Cardiac muscle cell (in vitro differentiated cells and primary cell): ENCODE measurements around the gene CPB2. TPM values are rescaled to one million over a fixed set of nuclear protein-coding genes. Genes with fewer than 3 reads are reported as not detected.

Experiments
- DNase-seq, 2 donors: peaks; one replicate each; pipeline versions ENCODE4 v3.0.0 to v3.0.0-alpha.2; 2010 to 2017; ENCODE audit warnings: low read depth in 1 of 2, low spot score in 1 of 2
- H3K27ac ChIP-seq: fragments of 200-600 bp; sonication (generic); 2 replicates; pipeline ENCODE4 v1.5.1; 2016
- H3K27me3 ChIP-seq: fragments of 200-600 bp; sonication (generic); 2 replicates; pipeline ENCODE4 v1.6.0; 2016; ENCODE audit warnings: control low read depth
- H3K36me3 ChIP-seq: fragments of 200-600 bp; sonication (generic); 2 replicates; pipeline ENCODE4 v1.5.1; 2016; ENCODE audit warnings: control low read depth
- H3K4me1 ChIP-seq: fragments of 200-600 bp; sonication (generic); 2 replicates; pipeline ENCODE4 v1.8.1; 2017; ENCODE audit warnings: low read depth, mild to moderate bottlenecking, mixed run types
- H3K4me3 ChIP-seq: fragments of 200-600 bp; sonication (generic); 2 replicates; pipeline ENCODE4 v1.5.1; 2016; ENCODE audit warnings: mild to moderate bottlenecking
- H3K9me3 ChIP-seq: fragments of 200-600 bp; sonication (generic); 2 replicates; pipeline ENCODE4 v1.5.1; 2017; ENCODE audit warnings: low read depth, mild to moderate bottlenecking, control low read depth
- polyA plus RNA-seq: library from polyadenylated mRNA; unstranded; fragments of >200 nt; fragmentation: Nextera tagmentation; extraction: Ambion mirVana; gene quantifications from 2 replicates; pipeline ENCODE4 v1.2.1, GENCODE V29; 2016
- total RNA-seq: library from RNA; depleted of rRNA; stranded (reverse); fragments of >200 nt; gene quantifications from 2 replicates; pipeline ENCODE4 v1.2.3, GENCODE V29; 2016
- TF ChIP-seq, protein P1 (sequence below): IDR thresholded peaks from 2 replicates; pipeline ENCODE4 v1.5.1; 2012; ENCODE audit warnings: low read depth, mild to moderate bottlenecking, low read length

CPB2 gene
- total and polyA plus RNA-seq, 2 experiments from 2014 or later = not detected

DNA sequence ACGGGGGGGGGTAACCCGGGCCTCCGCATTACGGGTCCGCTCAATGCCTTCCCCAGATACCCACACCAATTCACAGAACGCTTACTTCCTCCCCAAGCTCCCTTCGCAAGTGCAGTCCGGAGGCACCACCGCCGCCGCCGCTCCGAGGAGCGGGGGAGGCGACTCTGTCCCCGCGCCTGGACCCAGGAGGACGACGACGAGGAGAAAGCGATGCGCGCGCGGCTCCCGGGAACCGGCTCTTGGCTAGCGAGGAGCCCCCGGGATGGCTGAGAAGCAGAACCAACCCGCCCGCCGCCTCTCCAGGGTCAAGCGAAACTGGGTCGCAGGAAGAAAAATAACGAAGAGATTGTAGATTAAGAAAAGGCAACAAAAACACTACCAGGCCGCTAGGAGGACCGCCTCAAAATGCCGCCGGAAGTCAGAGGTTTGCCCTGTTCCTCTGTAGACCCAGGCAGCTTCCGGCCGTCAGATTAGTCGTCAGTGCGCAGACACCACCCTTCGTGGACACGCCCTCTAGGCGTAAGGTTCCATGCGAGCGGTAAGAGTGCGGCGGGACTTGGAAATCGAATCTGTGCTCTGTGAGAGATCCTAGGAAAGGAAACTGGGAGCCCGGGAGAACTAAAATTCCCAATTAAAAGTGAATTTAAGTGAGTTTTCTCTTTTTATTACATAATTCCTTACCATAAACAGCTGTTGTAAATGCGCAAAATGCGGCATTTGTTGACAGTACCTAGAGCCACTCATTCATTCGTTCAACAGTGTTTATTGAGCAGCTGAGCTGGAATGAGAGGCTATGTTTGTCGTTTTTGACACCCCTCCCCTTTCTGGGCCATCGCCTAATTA lies 52.3 kb downstream of the CPB2 start, which contains the start of gene ZC3H13:
ZC3H13 (minus strand) TSS at position 428 of the 843 bp plus-strand sequence. CDS start 7,239 bp downstream, outside the sequence.
- no peaks in the 10 kb centered on the region for H3K9me3 ChIP-seq
- H3K27ac ChIP-seq = peak within 1 kb of the TSS; percentile 91
- H3K4me1 ChIP-seq = peaks cover 19% of the 10 kb centered on the region
- no peaks in the 10 kb centered on the region for H3K36me3 ChIP-seq
- H3K4me3 ChIP-seq = peak within 1 kb of the TSS; percentile 91
- DNase-seq = peak; percentile 96 to 97
- H3K27me3 ChIP-seq = no peaks in the 10 kb centered on the region
- TF ChIP-seq, protein P1, sequence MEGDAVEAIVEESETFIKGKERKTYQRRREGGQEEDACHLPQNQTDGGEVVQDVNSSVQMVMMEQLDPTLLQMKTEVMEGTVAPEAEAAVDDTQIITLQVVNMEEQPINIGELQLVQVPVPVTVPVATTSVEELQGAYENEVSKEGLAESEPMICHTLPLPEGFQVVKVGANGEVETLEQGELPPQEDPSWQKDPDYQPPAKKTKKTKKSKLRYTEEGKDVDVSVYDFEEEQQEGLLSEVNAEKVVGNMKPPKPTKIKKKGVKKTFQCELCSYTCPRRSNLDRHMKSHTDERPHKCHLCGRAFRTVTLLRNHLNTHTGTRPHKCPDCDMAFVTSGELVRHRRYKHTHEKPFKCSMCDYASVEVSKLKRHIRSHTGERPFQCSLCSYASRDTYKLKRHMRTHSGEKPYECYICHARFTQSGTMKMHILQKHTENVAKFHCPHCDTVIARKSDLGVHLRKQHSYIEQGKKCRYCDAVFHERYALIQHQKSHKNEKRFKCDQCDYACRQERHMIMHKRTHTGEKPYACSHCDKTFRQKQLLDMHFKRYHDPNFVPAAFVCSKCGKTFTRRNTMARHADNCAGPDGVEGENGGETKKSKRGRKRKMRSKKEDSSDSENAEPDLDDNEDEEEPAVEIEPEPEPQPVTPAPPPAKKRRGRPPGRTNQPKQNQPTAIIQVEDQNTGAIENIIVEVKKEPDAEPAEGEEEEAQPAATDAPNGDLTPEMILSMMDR = peak; percentile 33

DNA sequence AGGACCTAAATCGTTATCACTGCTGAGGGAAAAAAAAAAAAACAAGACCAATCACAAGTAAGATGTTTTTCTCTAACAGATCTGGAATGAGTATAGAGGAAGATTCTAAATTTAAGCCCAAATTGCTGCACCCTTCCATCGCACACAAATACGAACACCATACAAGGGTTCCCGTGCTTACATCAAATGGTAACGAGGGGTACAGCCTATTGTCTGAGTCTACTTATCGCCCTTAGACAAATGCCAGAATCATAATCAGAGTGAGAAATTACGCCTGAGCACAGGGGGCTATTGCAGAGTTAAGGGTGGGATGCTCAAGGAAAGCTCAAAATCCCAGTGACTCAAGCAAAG lies 52.9 kb downstream of the CPB2 start:
- H3K9me3 ChIP-seq = no peaks in the 10 kb centered on the region
- H3K27ac ChIP-seq = peak overlapping the region; percentile 91
- TF ChIP-seq, protein P1 = no peak
- no peaks in the 10 kb centered on the region for H3K36me3 ChIP-seq
- H3K27me3 ChIP-seq = no peaks in the 10 kb centered on the region
- peak overlapping the region; percentile 91 for H3K4me3 ChIP-seq
- DNase-seq = no peak
- peaks cover 19% of the 10 kb centered on the region for H3K4me1 ChIP-seq

DNA sequence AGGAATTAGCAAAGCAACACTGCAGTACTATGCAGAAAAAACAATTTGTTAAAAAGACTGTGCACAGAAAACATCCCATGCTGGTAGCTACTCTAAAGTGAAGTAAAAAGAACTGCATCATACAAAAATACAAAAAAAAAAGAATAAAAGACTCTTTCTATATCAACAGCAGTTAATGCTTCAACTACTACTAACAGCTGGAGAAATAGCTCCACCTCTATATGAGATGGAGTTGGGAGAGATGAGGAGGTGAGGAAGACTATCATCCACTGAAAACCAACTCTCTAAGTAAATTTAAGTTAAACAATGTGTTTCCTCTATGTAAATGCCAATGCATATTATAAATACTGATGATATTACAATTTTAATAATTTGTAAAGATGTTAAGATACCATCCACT lies 54.1 kb downstream of the CPB2 start:
- H3K4me3 ChIP-seq = peak overlapping the region; percentile 91
- TF ChIP-seq, protein P1 = no peak

DNA sequence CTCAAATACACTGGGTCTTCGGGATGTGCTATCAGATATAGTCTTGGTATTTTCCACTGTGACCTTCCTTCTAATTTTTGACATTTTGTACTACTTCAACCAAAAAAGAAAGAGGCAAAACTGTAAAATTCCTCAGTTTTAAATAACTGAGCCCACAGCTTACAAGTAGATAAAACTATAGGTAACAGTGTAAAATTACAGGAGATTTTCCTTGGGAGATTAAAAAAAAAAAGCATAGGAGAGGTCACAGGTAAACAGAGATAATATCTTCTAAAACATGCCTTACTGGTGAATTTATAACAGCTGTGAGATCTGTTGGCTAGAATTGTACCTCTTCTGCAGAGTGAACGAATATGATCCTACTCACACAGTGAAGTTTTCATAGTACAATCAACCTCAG lies 59.4 kb downstream of the CPB2 start:
- H3K27ac ChIP-seq = no peak overlapping the region
- TF ChIP-seq, protein P1 = no peak
- H3K9me3 ChIP-seq = no peaks in the 10 kb centered on the region
- H3K4me1 ChIP-seq = peaks cover 6% of the 10 kb centered on the region
- H3K27me3 ChIP-seq = no peaks in the 10 kb centered on the region
- no peak overlapping the region for H3K4me3 ChIP-seq
- no peak for DNase-seq
- peaks cover 4% of the 10 kb centered on the region for H3K36me3 ChIP-seq

More for the DNA sequence above, 54.1 kb downstream of the CPB2 start:
- no peaks in the 10 kb centered on the region for H3K27me3 ChIP-seq
- H3K9me3 ChIP-seq = no peaks in the 10 kb centered on the region
- peaks cover 19% of the 10 kb centered on the region for H3K4me1 ChIP-seq
- no peak for DNase-seq
- no peaks in the 10 kb centered on the region for H3K36me3 ChIP-seq
- H3K27ac ChIP-seq = no peak overlapping the region

DNA sequence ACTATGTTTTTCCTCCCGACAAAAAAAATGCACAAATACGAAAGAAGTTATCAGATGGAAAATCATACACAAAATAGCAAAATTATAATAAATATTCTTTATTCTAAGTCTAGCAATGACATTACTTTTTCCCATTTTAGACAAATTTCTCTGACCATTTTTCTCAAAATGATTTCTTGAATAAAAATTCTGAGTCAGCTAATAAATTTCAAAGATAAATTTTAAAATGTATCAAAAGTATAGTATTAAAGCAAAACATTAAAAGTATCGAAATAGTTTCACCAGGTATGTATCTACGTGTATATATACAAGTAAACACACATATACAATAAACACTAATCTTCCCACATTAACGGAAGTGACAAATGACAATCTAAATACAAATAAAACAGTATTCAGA lies 61.2 kb downstream of the CPB2 start:
- no peak for DNase-seq
- Histone ChIP-seq H3K4me1 (no peaks in the 10 kb centered on the region), H3K4me3 (no peak overlapping the region)

More for the DNA sequence above, 61.2 kb downstream of the CPB2 start:
- Histone ChIP-seq H3K36me3 (peaks cover 17% of the 10 kb centered on the region), H3K27me3 (no peaks in the 10 kb centered on the region), H3K27ac (no peak overlapping the region), H3K9me3 (no peaks in the 10 kb centered on the region)
- TF ChIP-seq, protein P1 = no peak
